Transverse colon (tissue), 4 donors: ENCODE data around the gene CHTF18. TPM values are rescaled to one million over a fixed set of nuclear protein-coding genes. Genes with fewer than 3 reads are reported as not detected.

Experiments used
- DNase-seq: peaks from one replicate; pipeline ENCODE4 v3.0.0-alpha.2; 2019
- H3K27ac ChIP-seq, 4 donors: fragments of 200-600 bp; sonication (generic); 2 replicates each; pipeline ENCODE4 v1.5.1; 2016 to 2018; ENCODE audit warnings: inconsistent platforms in 4 of 4
- H3K27me3 ChIP-seq: fragments of 200-600 bp; sonication (generic); 2 replicates; pipeline ENCODE4 v1.5.1; 2017; ENCODE audit warnings: inconsistent platforms
- H3K36me3 ChIP-seq, 4 donors: fragments of 200-600 bp; sonication (generic); 2 replicates each; pipeline ENCODE4 v1.5.1; 2017 to 2019; ENCODE audit warnings: inconsistent platforms in 4 of 4
- H3K4me1 ChIP-seq, 4 donors: fragments of 200-600 bp; sonication (generic); 2 replicates each; pipeline ENCODE4 v1.5.1; 2017 to 2020; ENCODE audit warnings: inconsistent platforms in 4 of 4
- H3K4me3 ChIP-seq, 4 donors: fragments of 200-600 bp; sonication (generic); 1 replicate in 1 of 4; 2 replicates in 3 of 4; pipeline versions ENCODE4 v1.5.1 to v1.6.1; 2017 to 2019; ENCODE audit warnings: inconsistent platforms in 4 of 4
- H3K9me3 ChIP-seq, 2 donors: fragments of 200-600 bp; sonication (generic); 2 replicates each; pipeline ENCODE4 v1.5.1; 2017 to 2019; ENCODE audit warnings: inconsistent platforms in 2 of 2
- CTCF ChIP-seq, 5 experiments: fragments of 200-600 bp in 3 of 5; fragments of 450-650 bp in 2 of 5; sonication (generic) in 3 of 5; IDR thresholded peaks; 1 replicate in 2 of 5; 2 replicates in 3 of 5; pipeline ENCODE4 v1.5.1; 2016 to 2017; ENCODE audit warnings: antibody characterized with exemption in 5 of 5, inconsistent platforms in 3 of 5, mild to moderate bottlenecking in 2 of 5, moderate library complexity in 1 of 5
- EP300 ChIP-seq: sonication (generic); formaldehyde crosslinking; IDR thresholded peaks from one replicate; pipeline ENCODE4 v1.6.1; 2017; ENCODE audit warnings: antibody characterized with exemption, low read depth
- POLR2A ChIP-seq: fragments of 450-650 bp; IDR thresholded peaks from one replicate; pipeline ENCODE4 v1.6.1; 2016; ENCODE audit warnings: antibody characterized with exemption, mild to moderate bottlenecking, moderate library complexity
- POLR2AphosphoS5 ChIP-seq, 3 donors: sonication (generic); formaldehyde crosslinking; IDR thresholded peaks; one replicate each; pipeline ENCODE4 v1.6.1; 2016; ENCODE audit warnings: antibody characterized with exemption in 3 of 3
- WGBS, 2 donors: methylation state at CpG; one replicate each; pipeline ENCODE4 v1.1.5; 2018; ENCODE audit warnings: low coverage in 1 of 2; 5-methylcytosine and 5-hydroxymethylcytosine counted together
- in situ Hi-C, 4 donors: fragments of 200-750 bp; cut with MboI; loops; one replicate each; pipeline versions ENCODE4 v1.15.0 to v1.15.1; 2017; ENCODE audit warnings: low sequenced_read_pairs in 3 of 4, low pct_ligation_motif_present in 1 of 4, low pct_unique_long_range_greater_than_20kb in 1 of 4
- intact Hi-C: fragments of 100-400 bp; cut with DNase I; formaldehyde crosslinking; loops from one replicate; pipeline ENCODE4 v1.15.1; 2023; ENCODE audit warnings: low total_unique reads
- total RNA-seq, 4 donors: library from RNA; depleted of rRNA; stranded (reverse); fragments of >200 nt; gene quantifications; one replicate each; pipeline ENCODE4 v1.1.0, GENCODE V29; 2016

Gene CHTF18
- total RNA-seq, 4 donors from 2014 or later: 4.6 to 33.4 (median 12.9) TPM

- no peak overlapping the region for H3K4me3 ChIP-seq
- TF ChIP-seq CTCF (IDR thresholded peaks at IDR 0.05) (no peak), POLR2A (no peak), EP300 (no peak), POLR2AphosphoS5 (IDR thresholded peaks at IDR 0.05) (no peak)
- DNase-seq: no peak
- intact Hi-C loops: no loop called here
- H3K36me3 ChIP-seq: no peaks in the 10 kb centered on the region
- in situ Hi-C loops: no loop called here
- peaks cover 14 to 17% of the 10 kb centered on the region in 2 donors for H3K9me3 ChIP-seq
- H3K4me1 ChIP-seq: no peaks in the 10 kb centered on the region
- 70% methylated on average over 16 of the region's 24 CpGs; no CpG with 5 or more reads in 1 of the 2 donors for WGBS, 2 donors
- peaks cover 32% of the 10 kb centered on the region for H3K27me3 ChIP-seq
- no peak overlapping the region for H3K27ac ChIP-seq
Measured at GRCh38 chr16:839643-840408, 51.4 kb downstream of the CHTF18 start.

- in situ Hi-C loops: no loop called here
- Histone ChIP-seq H3K4me1 (no peaks in the 10 kb centered on the region), H3K9me3 (peaks cover 13 to 14% of the 10 kb centered on the region in 2 donors), H3K36me3 (no peaks in the 10 kb centered on the region), H3K27me3 (peaks cover 32% of the 10 kb centered on the region), H3K4me3 (no peak overlapping the region), H3K27ac (no peak overlapping the region)
- 75% methylated on average over 24 of the region's 34 CpGs; no CpG with 5 or more reads in 1 of the 2 donors for WGBS, 2 donors
- TF ChIP-seq EP300 (no peak), POLR2AphosphoS5 (IDR thresholded peaks at IDR 0.05) (no peak), POLR2A (no peak), CTCF (IDR thresholded peaks at IDR 0.05) (no peak)
- no peak for DNase-seq
- intact Hi-C loops: no loop called here
Measured at GRCh38 chr16:840561-841454, 52.4 kb downstream of the CHTF18 start.

GRCh38 chr16:841455-842060 lies 53.1 kb downstream of the CHTF18 start:
- Histone ChIP-seq H3K27me3 (peaks cover 32% of the 10 kb centered on the region), H3K4me1 (no peaks in the 10 kb centered on the region), H3K9me3 (peaks cover 6% of the 10 kb centered on the region in 2 donors), H3K27ac (no peak overlapping the region), H3K4me3 (no peak overlapping the region), H3K36me3 (no peaks in the 10 kb centered on the region)
- TF ChIP-seq EP300: no peak
- no peak for TF ChIP-seq POLR2A
- no peak for TF ChIP-seq POLR2AphosphoS5 (IDR thresholded peaks at IDR 0.05)
- no peak for TF ChIP-seq CTCF (IDR thresholded peaks at IDR 0.05)
- no peak for DNase-seq
- in situ Hi-C loops: no loop called here
- intact Hi-C loops: no loop called here
- WGBS, 2 donors: 85% methylated on average over 9 of the region's 27 CpGs; no CpG with 5 or more reads in 1 of the 2 donors

GRCh38 chr16:842061-842476 lies 53.6 kb downstream of the CHTF18 start:
- 63% methylated on average over 7 of the region's 19 CpGs; no CpG with 5 or more reads in 1 of the 2 donors for WGBS, 2 donors
- Histone ChIP-seq H3K27me3 (peaks cover 32% of the 10 kb centered on the region), H3K27ac (no peak overlapping the region), H3K4me1 (no peaks in the 10 kb centered on the region), H3K4me3 (no peak overlapping the region), H3K9me3 (peaks cover under 1 to 1% of the 10 kb centered on the region in 2 donors), H3K36me3 (no peaks in the 10 kb centered on the region)
- DNase-seq: no peak
- in situ Hi-C loops: no loop called here
- TF ChIP-seq POLR2A: no peak
- TF ChIP-seq EP300: no peak
- no peak for TF ChIP-seq POLR2AphosphoS5 (IDR thresholded peaks at IDR 0.05)
- no peak for TF ChIP-seq CTCF (IDR thresholded peaks at IDR 0.05)
- intact Hi-C loops: no loop called here
